GM23338 (cell line): ENCODE results near the gene RELL2. TPM values are rescaled to one million over a fixed set of nuclear protein-coding genes. Genes with fewer than 3 reads are reported as not detected.

Experiments used
- ATAC-seq: fragments of 200-7000 bp; cut with Tn5 transposase; 3 replicates; pipeline ENCODE4 v1.9.1; 2020
- DNase-seq: peaks from one replicate; pipeline ENCODE4 v3.0.0-alpha.2; 2015; ENCODE audit warnings: low spot score
- H2AFZ ChIP-seq: fragments of 200-600 bp; sonication (generic); 2 replicates; pipeline ENCODE4 v1.8.0; 2016; ENCODE audit warnings: antibody characterized with exemption, mild to moderate bottlenecking, moderate library complexity
- H3F3A ChIP-seq: fragments of 200-600 bp; sonication (generic); replicated peaks from 2 replicates; pipeline ENCODE4 v1.8.0; 2017; ENCODE audit warnings: antibody characterized with exemption, mixed run types, low read depth
- H3K27ac ChIP-seq: fragments of 200-600 bp; sonication (generic); 2 replicates; pipeline ENCODE4 v1.6.1; 2016; ENCODE audit warnings: low read depth
- H3K27me3 ChIP-seq: fragments of 200-600 bp; sonication (generic); 2 replicates; pipeline ENCODE4 v1.8.0; 2016; ENCODE audit warnings: mild to moderate bottlenecking, mixed run types, moderate library complexity; ENCODE audit not compliant: insufficient read depth
- H3K36me3 ChIP-seq: fragments of 200-600 bp; sonication (generic); 2 replicates; pipeline ENCODE4 v1.8.0; 2016; ENCODE audit warnings: mild to moderate bottlenecking; ENCODE audit not compliant: insufficient read depth
- H3K4me1 ChIP-seq: fragments of 200-600 bp; sonication (generic); 2 replicates; pipeline ENCODE4 v1.8.0; 2016; ENCODE audit warnings: mild to moderate bottlenecking, moderate library complexity; ENCODE audit not compliant: insufficient read depth
- H3K4me2 ChIP-seq: fragments of 200-600 bp; sonication (generic); 2 replicates; pipeline ENCODE4 v1.7.1; 2017; ENCODE audit warnings: mixed run types
- H3K4me3 ChIP-seq: fragments of 200-600 bp; sonication (generic); 2 replicates; pipeline ENCODE4 v1.6.1; 2016; ENCODE audit warnings: mixed run types
- H3K79me2 ChIP-seq: fragments of 200-600 bp; sonication (generic); replicated peaks from 2 replicates; pipeline ENCODE4 v1.8.0; 2017; ENCODE audit warnings: mild to moderate bottlenecking; ENCODE audit not compliant: insufficient read depth
- H3K9me2 ChIP-seq: fragments of 200-600 bp; sonication (generic); 2 replicates; pipeline ENCODE4 v1.8.0; 2017; ENCODE audit not compliant: insufficient read depth
- H4K20me1 ChIP-seq: fragments of 200-600 bp; sonication (generic); replicated peaks from 2 replicates; pipeline ENCODE4 v1.8.0; 2017; ENCODE audit warnings: mild to moderate bottlenecking; ENCODE audit not compliant: insufficient read depth
- H3K27ac Mint-ChIP-seq: 2 replicates; pipeline ENCODE4 v1.8.0; 2020; ENCODE audit warnings: inconsistent platforms, mild to moderate bottlenecking, moderate library complexity, mixed read lengths
- H3K27me3 Mint-ChIP-seq: 3 replicates; pipeline ENCODE4 v1.8.0; 2022; ENCODE audit warnings: low read depth, mild to moderate bottlenecking, moderate library complexity, mixed read lengths, inconsistent platforms; ENCODE audit not compliant: insufficient read depth, poor library complexity
- H3K36me3 Mint-ChIP-seq: 3 replicates; pipeline ENCODE4 v1.8.0; 2021; ENCODE audit warnings: low read depth, mild to moderate bottlenecking, inconsistent platforms, moderate library complexity, mixed read lengths
- H3K4me1 Mint-ChIP-seq: 3 replicates; pipeline ENCODE4 v1.8.0; 2020; ENCODE audit warnings: mild to moderate bottlenecking, inconsistent platforms, mixed read lengths
- H3K4me3 Mint-ChIP-seq: 3 replicates; pipeline ENCODE4 v1.8.0; 2021; ENCODE audit warnings: moderate library complexity, mild to moderate bottlenecking, inconsistent platforms, mixed read lengths
- H3K9me3 Mint-ChIP-seq: 3 replicates; pipeline ENCODE4 v1.8.0; 2020; ENCODE audit warnings: moderate library complexity, mild to moderate bottlenecking, inconsistent platforms, mixed read lengths
- CREB1 ChIP-seq: fragments of 250-450 bp; sonication (Bioruptor Pico); IDR thresholded peaks from 2 replicates; pipeline ENCODE4 v1.5.0; 2020; ENCODE audit warnings: low read depth, mild to moderate bottlenecking, moderate library complexity
- CTCF ChIP-seq, 2 experiments: fragments of 200-600 bp in 1 of 2; sonication (generic) in 1 of 2; conservative IDR thresholded peaks; 2 replicates each; pipeline versions ENCODE4 v1.5.1 to v1.6.1; 2016 to 2017; ENCODE audit warnings: antibody characterized with exemption in 2 of 2, low read depth in 2 of 2, mild to moderate bottlenecking in 2 of 2, moderate library complexity in 1 of 2
- ETS1 ChIP-seq: IDR thresholded peaks from 2 replicates; pipeline ENCODE4 v1.6.1; 2016; ENCODE audit warnings: antibody characterized with exemption
- EZH2 ChIP-seq: fragments of 200-600 bp; sonication (generic); IDR thresholded peaks from one replicate; pipeline ENCODE4 v1.8.0; 2017; ENCODE audit warnings: antibody characterized with exemption, mild to moderate bottlenecking, low read depth; ENCODE audit not compliant: unreplicated experiment
- JUNB ChIP-seq: IDR thresholded peaks from one replicate; pipeline ENCODE4 v1.6.1; 2016; ENCODE audit warnings: antibody characterized with exemption; ENCODE audit not compliant: unreplicated experiment
- NANOG ChIP-seq: IDR thresholded peaks from 2 replicates; pipeline ENCODE4 v1.6.1; 2016; ENCODE audit warnings: antibody characterized with exemption, borderline replicate concordance
- POLR2AphosphoS5 ChIP-seq: IDR thresholded peaks from 2 replicates; pipeline ENCODE4 v1.6.1; 2016; ENCODE audit warnings: antibody characterized with exemption, low read depth
- REST ChIP-seq: IDR thresholded peaks from one replicate; pipeline ENCODE4 v1.6.1; 2018; ENCODE audit warnings: antibody characterized with exemption; ENCODE audit not compliant: unreplicated experiment
- ZNF114 ChIP-seq: fragments of 250-450 bp; sonication (Bioruptor Pico); IDR thresholded peaks from 2 replicates; pipeline ENCODE4 v1.5.0; 2020; ENCODE audit warnings: mild to moderate bottlenecking, moderate library complexity
- ZNF331 ChIP-seq: fragments of 250-450 bp; sonication (Bioruptor Pico); IDR thresholded peaks from 2 replicates; pipeline ENCODE4 v1.5.0; 2020; ENCODE audit warnings: low read depth, mild to moderate bottlenecking, moderate library complexity
- polyA plus RNA-seq: library from polyadenylated mRNA; unstranded; fragments of >200 nt; fragmentation: Nextera tagmentation; extraction: Ambion mirVana; gene quantifications from 2 replicates; pipeline ENCODE4 v1.2.1, GENCODE V29; 2016
- total RNA-seq: library from RNA; depleted of rRNA; stranded (reverse); fragments of >200 nt; shearing (Covaris generic); gene quantifications from 2 replicates; pipeline ENCODE4 v1.2.3, GENCODE V29; 2014

Gene RELL2
- total and polyA plus RNA-seq, 2 experiments from 2014 or later = 20.4 to 30.6 TPM

- Histone ChIP-seq H3K4me1 (peaks cover 20% of the 10 kb centered on the region), H3K36me3 (0 out of 2 replicates have a peak, but pooled peaks cover 3% of the 10 kb centered on the region), H3K27ac (no peak overlapping the region), H2AFZ (peak overlapping the region; percentile 92), H3K27me3 (peaks cover 3% of the 10 kb centered on the region; the same call in 1 of the 2 replicates), H4K20me1 (peaks cover 23% of the 10 kb centered on the region), H3K9me2 (no peaks in the 10 kb centered on the region), H3F3A (0 out of 2 replicates have a peak, but pooled peaks cover 14% of the 10 kb centered on the region), H3K79me2 (peaks cover 37% of the 10 kb centered on the region), H3K4me3 (peak overlapping the region; percentile 99), H3K4me2 (peak overlapping the region; percentile 95)
- Mint-ChIP-seq H3K9me3 (no peaks in the 10 kb centered on the region), H3K27ac (no peak overlapping the region), H3K36me3 (peaks cover 42% of the 10 kb centered on the region), H3K4me3 (peak overlapping the region; percentile 91), H3K4me1 (peaks cover 34% of the 10 kb centered on the region), H3K27me3 (peaks cover 8% of the 10 kb centered on the region)
- DNase-seq = peak; percentile 97
- TF ChIP-seq REST (peak; percentile 82), POLR2AphosphoS5 (peak; percentile 37), NANOG (no peak), ZNF331 (no peak), ETS1 (peak; percentile 31; the same call in 1 of the 2 replicates), CREB1 (CRISPR knock-in tag) (peak; percentile 63), CTCF (conservative IDR thresholded peaks at IDR 0.05; ENCODE audit: low read depth in 2 of 2) (peak; percentile 60 to 71)
- peak; percentile 65 for ATAC-seq
Observed at GRCh38 chr5:141637767-141638419, 1.1 kb downstream of the RELL2 start.

GRCh38 chr5:141638771-141639170 is 2.0 kb downstream of the RELL2 start:
- Histone ChIP-seq H3K4me2 (peak overlapping the region; percentile 95; the same call in 1 of the 2 replicates), H4K20me1 (peaks cover 23% of the 10 kb centered on the region), H3K79me2 (peaks cover 28% of the 10 kb centered on the region), H3K27ac (no peak overlapping the region), H2AFZ (no peak overlapping the region), H3K9me2 (no peaks in the 10 kb centered on the region), H3K4me1 (peaks cover 20% of the 10 kb centered on the region), H3K4me3 (no peak overlapping the region; the same call in 1 of the 2 replicates), H3K27me3 (peaks cover 3% of the 10 kb centered on the region; the same call in 1 of the 2 replicates), H3F3A (0 out of 2 replicates have a peak, but pooled peaks cover 14% of the 10 kb centered on the region), H3K36me3 (0 out of 2 replicates have a peak, but pooled peaks cover 3% of the 10 kb centered on the region)
- no peaks in the 10 kb centered on the region for H3K9me3 Mint-ChIP-seq
- ATAC-seq (no peak), DNase-seq (no peak)
- peak overlapping the region; percentile 91; the same call in 2 of the 3 replicates for H3K4me3 Mint-ChIP-seq
- H3K36me3 Mint-ChIP-seq = peaks cover 40% of the 10 kb centered on the region
- peaks cover 8% of the 10 kb centered on the region for H3K27me3 Mint-ChIP-seq
- H3K4me1 Mint-ChIP-seq = peaks cover 34% of the 10 kb centered on the region
- no peak overlapping the region for H3K27ac Mint-ChIP-seq
- TF ChIP-seq POLR2AphosphoS5 (no peak), CREB1 (CRISPR knock-in tag) (no peak), REST (no peak), JUNB (no peak), EZH2 (no peak), ZNF331 (no peak), ZNF114 (CRISPR knock-in tag) (no peak), CTCF (conservative IDR thresholded peaks at IDR 0.05; ENCODE audit: low read depth in 2 of 2) (no peak)
